Measurements from ENCODE around the gene FNBP1L. TPM values are rescaled to one million over a fixed set of nuclear protein-coding genes. Genes with fewer than 3 reads are reported as not detected.

FNBP1L gene
- total RNA-seq, 4 donors from 2014 or later = 9.6 to 23.1 (median 15.5) TPM

DNA sequence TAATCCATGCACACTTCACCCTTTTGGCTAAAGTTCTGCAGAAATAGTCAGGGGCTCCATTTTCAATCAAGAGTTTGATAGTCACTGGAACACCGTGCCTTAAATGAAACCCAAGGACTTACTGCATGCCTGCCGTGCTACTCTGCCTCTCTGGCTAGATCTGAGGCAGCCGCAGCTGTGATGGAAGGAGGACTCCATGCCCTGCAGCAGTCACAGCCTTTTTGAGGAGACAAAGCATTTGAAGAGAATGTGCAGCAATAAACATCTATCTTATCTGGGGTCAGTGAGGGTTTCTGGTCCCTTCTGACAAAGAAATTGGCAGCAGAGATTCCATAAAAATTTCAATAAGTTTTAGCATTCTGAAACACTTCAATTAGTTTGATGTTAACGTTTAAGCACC, 155.7 kb downstream of the FNBP1L start:
- TF ChIP-seq POLR2A (IDR thresholded peaks at IDR 0.05; ENCODE audit: low read depth) (no peak), EP300 (IDR thresholded peaks at IDR 0.05) (no peak), CTCF (IDR thresholded peaks at IDR 0.05) (no peak), POLR2AphosphoS5 (IDR thresholded peaks at IDR 0.05) (no peak)
- Histone ChIP-seq H3K36me3 (no peaks in the 10 kb centered on the region), H3K4me3 (no peak overlapping the region), H3K9me3 (no peaks in the 10 kb centered on the region), H3K4me1 (peaks cover 49 to 66% (median 62%) of the 10 kb centered on the region in 4 donors), H3K27me3 (no peaks in the 10 kb centered on the region), H3K27ac (replicated peaks in 1 of 4) (no peak overlapping the region)
- intact Hi-C loops (cut with DNase I) = no loop called here
- no peak for DNase-seq (ENCODE audit: extremely low spot score)
- WGBS = 88% methylated on average over 4 of the region's 4 CpGs

Small RNA genes lying within 50 kb of the gene (small RNA-seq; reads per million reads assigned to genes)
- 0 to 0.68 (median 0) reads per million in 3 donors for gene RNA5SP53

Other genes with a start within 250 kb of the FNBP1L start
- 10 to 100 TPM; 20.3 to 32.5 (median 27.5) TPM for gene DR1, start 102.2 kb upstream of the FNBP1L start, total RNA-seq
- 10 to 100 TPM; 20.2 to 47.2 (median 32.3) TPM for gene BCAR3, start 233.7 kb downstream of the FNBP1L start, total RNA-seq